Measurements from ENCODE around the gene YOD1. TPM values are rescaled to one million over a fixed set of nuclear protein-coding genes. Genes with fewer than 3 reads are reported as not detected.

Gene YOD1
- total RNA-seq, 1 donor from 2014 or later: 24.6 TPM

DNA sequence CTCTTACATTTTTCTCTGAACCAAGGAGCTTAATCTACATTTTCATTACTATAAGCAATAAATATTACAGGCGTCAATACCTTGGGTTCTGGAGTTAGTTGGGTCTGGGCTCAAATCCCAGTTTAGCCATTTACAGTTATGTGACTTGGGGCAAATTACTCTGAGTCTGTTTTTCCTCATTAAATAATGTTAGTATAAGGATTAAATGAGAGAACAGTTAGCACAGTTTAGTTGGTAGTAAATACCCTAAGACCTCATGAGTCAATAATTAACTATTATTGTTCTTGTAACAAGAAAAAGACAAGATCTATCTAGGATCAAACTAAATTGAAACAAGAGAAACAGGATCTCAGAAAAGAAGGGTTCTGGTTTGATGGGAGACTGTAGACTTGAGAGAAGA is 23.1 kb downstream of the YOD1 start:
- DNase-seq (ENCODE audit: low spot score): no peak

DNA sequence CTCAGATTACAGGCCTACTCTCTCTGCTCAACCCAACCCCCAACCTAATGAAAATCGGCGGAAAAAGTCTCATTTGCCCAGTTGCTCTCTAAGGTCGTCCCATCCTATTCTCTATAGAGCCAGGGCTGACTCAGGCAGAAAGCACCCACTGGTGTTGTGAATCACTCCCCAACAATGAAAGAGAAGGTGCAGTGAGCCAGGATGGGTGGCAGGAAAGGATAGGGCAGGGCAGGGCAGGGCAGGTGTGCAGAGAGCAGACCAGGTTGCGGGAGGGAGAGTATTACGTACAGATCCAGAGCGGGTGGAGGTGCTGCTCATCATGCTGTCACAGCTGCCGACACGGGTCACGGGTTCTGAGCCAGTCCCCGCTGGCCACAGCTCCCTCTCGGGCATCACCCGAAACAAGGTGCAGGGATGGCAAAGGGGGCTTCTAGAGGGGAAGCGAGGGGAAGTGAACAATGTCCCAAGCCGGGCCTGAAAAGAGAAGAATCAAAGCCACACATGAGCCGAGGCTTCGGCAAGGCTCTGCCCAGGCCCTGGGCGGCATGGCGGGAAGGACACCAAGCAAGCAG is 23.7 kb downstream of the YOD1 start:
- DNase-seq (ENCODE audit: low spot score): no peak

- peak; percentile 80 for DNase-seq (ENCODE audit: low spot score)
These were observed 24.9 kb downstream of the YOD1 start for GRCh38 chr1:207026104-207026534.

- peak; percentile 68 for DNase-seq (ENCODE audit: low spot score)
These were observed 25.7 kb downstream of the YOD1 start for GRCh38 chr1:207025146-207025880.

DNA sequence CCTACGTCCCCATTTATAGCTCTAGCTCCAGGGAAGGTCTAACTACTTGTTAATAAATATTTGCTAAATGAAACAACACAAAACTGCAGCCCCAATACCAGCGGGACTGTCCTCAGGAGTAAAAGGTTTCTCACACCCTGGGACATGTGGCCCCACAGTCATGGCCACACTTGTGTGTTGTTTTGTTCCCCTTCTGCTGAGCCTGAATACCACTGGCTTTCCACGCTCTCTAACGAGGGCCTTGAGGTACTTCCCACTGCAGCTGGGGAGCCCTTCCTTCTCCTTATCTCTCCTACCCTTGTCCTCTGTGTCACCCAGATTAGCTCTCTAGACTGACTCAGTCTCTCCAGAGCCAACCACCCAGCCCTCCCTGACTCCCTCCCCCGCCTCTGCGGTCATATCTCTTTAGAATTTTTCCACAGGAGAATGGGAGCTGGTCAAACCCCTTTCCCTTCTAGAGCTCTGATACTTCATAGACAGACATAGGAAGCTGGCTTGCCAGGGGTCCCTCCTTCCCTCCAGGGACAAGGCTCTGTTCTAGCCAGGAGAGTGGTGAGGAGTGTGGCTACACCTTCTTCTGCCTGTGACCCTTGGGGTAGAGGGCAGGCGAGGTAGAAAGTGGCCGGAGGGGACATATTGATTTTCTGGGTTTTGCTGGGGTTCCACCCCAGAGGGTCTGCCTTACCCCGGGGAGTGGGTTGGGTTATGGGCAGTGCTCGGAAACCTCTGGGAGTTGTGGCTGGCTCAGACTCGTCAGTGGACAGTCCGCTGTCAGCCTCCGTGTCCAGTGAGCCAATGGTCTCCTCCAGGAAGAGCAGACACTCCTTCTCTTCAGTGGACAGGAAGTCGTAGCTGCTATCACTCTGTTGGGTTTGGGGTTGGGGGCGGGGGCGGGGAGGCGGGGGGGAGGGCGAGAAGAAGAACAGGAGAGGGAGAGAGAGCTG is 26.5 kb downstream of the YOD1 start:
- DNase-seq (ENCODE audit: low spot score): peak; percentile 61

GRCh38 chr1:207022996-207023679 is 27.9 kb downstream of the YOD1 start:
- no peak for DNase-seq (ENCODE audit: low spot score)

GRCh38 chr1:207021876-207022596 is 29.0 kb downstream of the YOD1 start:
- no peak for DNase-seq (ENCODE audit: low spot score)

GRCh38 chr1:207021139-207021861 is 29.7 kb downstream of the YOD1 start:
- no peak for DNase-seq (ENCODE audit: low spot score)

DNA sequence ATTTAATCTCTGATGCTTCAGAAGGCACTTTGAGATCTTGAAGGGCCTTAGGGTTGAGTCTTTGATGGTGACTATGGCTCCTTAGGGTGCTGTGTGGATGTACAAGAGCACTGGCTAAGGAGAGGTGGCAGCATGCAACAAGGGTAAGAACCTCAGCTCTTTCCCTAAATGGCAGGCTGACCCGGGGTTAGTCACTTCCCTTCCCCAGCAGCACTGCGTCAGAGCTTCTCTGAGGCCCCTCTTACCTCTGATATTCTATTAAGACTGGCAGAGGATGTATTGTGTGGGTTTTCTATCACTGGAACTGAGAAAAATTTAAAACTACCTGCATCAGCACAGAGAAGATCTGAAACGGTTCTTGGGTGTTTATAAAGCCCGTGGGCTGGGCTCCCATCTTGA is 30.3 kb downstream of the YOD1 start:
- no peak for DNase-seq (ENCODE audit: low spot score)

DNA sequence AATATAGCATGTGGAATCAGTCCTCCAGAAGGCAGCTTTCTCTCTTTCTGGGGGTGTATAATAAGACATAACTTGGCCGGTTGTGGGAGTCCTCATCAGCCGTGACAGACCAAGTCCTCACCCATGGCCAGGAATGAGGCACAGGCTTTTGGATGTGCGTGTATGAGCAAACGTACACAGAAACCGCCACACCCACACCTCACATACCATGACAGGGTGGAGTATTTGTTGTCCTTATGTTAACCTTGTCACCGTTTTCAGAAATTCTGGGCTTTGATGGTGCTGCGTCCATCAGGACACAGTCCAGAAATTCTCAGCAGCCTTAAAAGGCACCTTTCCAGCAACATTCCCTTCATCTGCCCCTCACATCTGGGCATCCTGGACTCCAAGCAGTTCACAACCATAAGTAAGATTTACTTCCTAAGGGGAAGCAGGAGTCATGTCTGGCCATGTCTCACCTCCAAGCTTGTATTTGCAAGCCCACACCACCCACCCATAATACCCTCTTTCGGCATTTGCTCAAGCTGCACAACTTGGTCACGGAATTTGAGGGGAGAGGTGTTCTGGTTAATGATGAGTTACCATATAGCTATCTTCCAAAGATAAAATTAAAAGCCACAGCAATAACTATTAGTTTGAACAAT is 30.8 kb downstream of the YOD1 start:
- DNase-seq (ENCODE audit: low spot score): peak; percentile 31

GRCh38 chr1:207019661-207020060 is 31.3 kb downstream of the YOD1 start:
- no peak for DNase-seq (ENCODE audit: low spot score)

GRCh38 chr1:207019161-207019560 is 31.8 kb downstream of the YOD1 start:
- no peak for DNase-seq (ENCODE audit: low spot score)

- DNase-seq (ENCODE audit: low spot score): no peak
These were observed 32.3 kb downstream of the YOD1 start for GRCh38 chr1:207018707-207019106.

GRCh38 chr1:207017615-207018559 is 33.1 kb downstream of the YOD1 start:
- peak; percentile 43 for DNase-seq (ENCODE audit: low spot score)

GRCh38 chr1:207015791-207016190 is 35.2 kb downstream of the YOD1 start:
- DNase-seq (ENCODE audit: low spot score): no peak

- no peak for DNase-seq (ENCODE audit: low spot score)
These were observed 36.3 kb downstream of the YOD1 start for GRCh38 chr1:207014728-207015127.

DNA sequence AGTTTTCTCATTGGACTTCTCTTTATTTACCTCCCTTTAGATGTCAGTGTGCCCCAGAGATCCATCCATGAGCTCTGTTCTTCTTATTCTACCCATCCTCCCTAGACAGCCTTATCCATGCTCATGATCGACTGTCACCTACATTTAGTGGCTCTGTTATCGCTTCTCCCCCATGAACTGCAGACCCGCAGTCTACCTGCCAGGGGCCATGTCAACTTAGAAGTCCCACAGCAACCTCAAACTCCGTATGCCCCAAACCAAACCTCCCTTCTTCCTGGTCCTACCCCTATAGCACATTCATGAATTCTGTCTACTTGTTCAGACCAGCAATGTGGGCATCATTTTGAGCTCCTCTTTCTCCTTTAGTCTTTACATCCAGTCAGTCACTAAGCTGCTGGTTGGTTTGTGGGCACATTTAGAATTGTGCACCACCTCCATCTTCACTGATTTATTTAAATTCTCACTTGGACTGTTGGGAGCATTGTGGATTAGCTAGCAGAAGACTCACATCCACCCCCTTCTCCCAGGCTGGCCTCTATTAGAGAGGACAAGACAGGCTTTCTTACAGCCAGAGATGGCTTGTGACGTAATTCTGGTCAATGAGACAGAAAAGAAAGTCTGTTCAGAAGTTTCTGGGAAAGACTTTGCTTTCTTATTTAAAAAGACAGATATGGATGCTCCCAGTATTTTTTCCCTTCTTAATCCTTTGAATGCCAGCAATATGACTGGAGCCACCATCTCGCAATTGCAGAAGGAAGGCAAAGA is 37.5 kb downstream of the YOD1 start:
- DNase-seq (ENCODE audit: low spot score): no peak

DNA sequence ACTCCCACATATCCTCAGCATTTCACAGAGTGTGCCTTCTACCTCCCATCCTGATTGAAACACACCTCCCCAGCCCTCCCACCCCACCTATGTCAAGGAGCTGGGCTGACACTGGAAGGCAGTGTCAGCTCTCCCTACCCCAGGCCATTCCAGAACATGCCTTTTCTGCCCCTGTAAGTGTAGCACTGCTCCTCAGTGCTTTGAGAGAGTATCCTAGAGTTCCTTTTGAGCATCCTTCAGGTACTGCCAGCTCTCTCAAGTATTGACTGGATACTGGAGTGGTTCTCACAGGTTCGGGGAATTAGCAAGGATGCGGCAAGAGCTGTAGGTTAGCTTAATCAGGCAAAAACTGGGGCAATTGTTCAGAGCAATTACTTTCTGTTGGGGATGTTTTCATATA is 40.3 kb downstream of the YOD1 start:
- no peak for DNase-seq (ENCODE audit: low spot score)
